ENCODE data around the gene A1BG.

GRCh38 chr19:58318297-58318696 lies 35.0 kb downstream of the A1BG start:
- TF ChIP-seq CTCF (IDR thresholded peaks at IDR 0.05) (no peak), REST (IDR thresholded peaks at IDR 0.05; ENCODE audit: insufficient read depth in 1 of 2, low read depth in 2 of 2, low read length in 1 of 2) (no peak; a peak in 1 of 4 replicates), POLR2AphosphoS5 (IDR thresholded peaks at IDR 0.05; ENCODE audit: low read depth, low read length) (no peak)

All from Panc1 (cell line).